Panc1 (cell line): Measurements from ENCODE around the gene POU5F2. TPM values are rescaled to one million over a fixed set of nuclear protein-coding genes. Genes with fewer than 3 reads are reported as not detected.

Source experiments
- ATAC-seq: fragments of 200-7000 bp; cut with Tn5 transposase; 2 replicates; pipeline ENCODE4 v1.9.1; 2020; ENCODE audit warnings: mild to moderate bottlenecking, moderate library complexity
- BruUV-seq: library from RNA; stranded (reverse); fragments of 400-500 nt; replicated peaks from 2 replicates; lab custom pipeline; 2021; lab: Mats Ljungman, UMichigan
- CTCF ChIA-PET: fragments of 300-600 bp; sonication (Branson Sonifier 250); formaldehyde crosslinking; loops from one replicate; lab custom pipeline; 2022; ENCODE audit warnings: antibody characterized with exemption; lab: Charles Lee
- POLR2A ChIA-PET: fragments of 300-600 bp; sonication (Branson Sonifier 250); formaldehyde crosslinking; loops from one replicate; lab custom pipeline; 2022; ENCODE audit warnings: antibody characterized with exemption; lab: Charles Lee
- DNase-seq: peaks from one replicate; pipeline ENCODE4 v3.0.0-alpha.2; 2010; ENCODE audit warnings: low read depth, low spot score
- H3K27ac ChIP-seq: 2 replicates; pipeline ENCODE4 v1.5.1; 2011; ENCODE audit warnings: mild to moderate bottlenecking, low read length, inconsistent platforms
- H3K27me3 ChIP-seq: fragments of 200-500 bp; sonication (Bioruptor generic); 2 replicates; pipeline ENCODE4 v1.6.0; 2014; ENCODE audit warnings: low read length, inconsistent platforms; ENCODE audit not compliant: control insufficient read depth, insufficient read depth
- H3K36me3 ChIP-seq: fragments of 200-500 bp; sonication (Bioruptor generic); 2 replicates; pipeline ENCODE4 v1.5.1; 2014; ENCODE audit warnings: inconsistent platforms, mild to moderate bottlenecking, low read length, moderate library complexity; ENCODE audit not compliant: control insufficient read depth, insufficient read depth
- H3K4me1 ChIP-seq: 2 replicates; pipeline ENCODE4 v1.5.1; 2011; ENCODE audit warnings: inconsistent platforms, mild to moderate bottlenecking, low read length, moderate library complexity; ENCODE audit not compliant: control insufficient read depth, insufficient read depth
- H3K4me3 ChIP-seq, 2 experiments: 2 replicates each; pipeline ENCODE4 v1.5.1; 2011 to 2012; ENCODE audit warnings: low read depth in 2 of 2, low read length in 2 of 2, mild to moderate bottlenecking in 2 of 2, inconsistent platforms in 1 of 2, moderate library complexity in 1 of 2
- H3K9me3 ChIP-seq: fragments of 200-500 bp; sonication (Bioruptor generic); 2 replicates; pipeline ENCODE4 v1.5.1; 2014; ENCODE audit warnings: low read depth, mild to moderate bottlenecking, inconsistent platforms, low read length, moderate library complexity; ENCODE audit not compliant: control insufficient read depth, insufficient read depth
- CTCF ChIP-seq: fragments of 450-650 bp; IDR thresholded peaks from 2 replicates; pipeline ENCODE4 v1.5.1; 2017; ENCODE audit warnings: mild to moderate bottlenecking
- POLR2AphosphoS5 ChIP-seq: IDR thresholded peaks from 2 replicates; pipeline ENCODE4 v1.6.1; 2012; ENCODE audit warnings: mild to moderate bottlenecking, low read depth, low read length, moderate library complexity
- REST ChIP-seq, 2 experiments: IDR thresholded peaks; 2 replicates each; pipeline ENCODE4 v1.6.1; 2011 to 2012; ENCODE audit warnings: low read depth in 2 of 2, control low read depth in 1 of 2, low read length in 1 of 2, mild to moderate bottlenecking in 1 of 2, moderate library complexity in 1 of 2; ENCODE audit not compliant: insufficient read depth in 1 of 2
- SIN3A ChIP-seq: IDR thresholded peaks from 2 replicates; pipeline ENCODE4 v1.6.1; 2012; ENCODE audit warnings: low read depth, mild to moderate bottlenecking, low read length, moderate library complexity, borderline replicate concordance; ENCODE audit not compliant: insufficient read depth
- TCF7L2 ChIP-seq: IDR thresholded peaks from 2 replicates; pipeline ENCODE4 v1.6.1; 2011; ENCODE audit warnings: mild to moderate bottlenecking, low read depth, low read length, inconsistent platforms
- in situ Hi-C: cut with HindIII; loops from 2 replicates; pipeline ENCODE4 v1.10.0; 2016; ENCODE audit warnings: low sequenced_read_pairs, low pct_unique_long_range_greater_than_20kb
- intact Hi-C: fragments of 100-400 bp; cut with micrococcal nuclease; formaldehyde crosslinking; loops from one replicate; pipeline ENCODE4 v1.10.0; 2022; ENCODE audit not compliant: unreplicated experiment
- total RNA-seq: library from RNA; stranded (reverse); gene quantifications from one replicate; pipeline ENCODE4 v1.2.1, GENCODE V29; 2021; ENCODE audit not compliant: unreplicated experiment

POU5F2 gene
- total RNA-seq, 1 experiment from 2014 or later: 0.39 TPM

- no peak for ATAC-seq
- Histone ChIP-seq H3K4me3 (no peak overlapping the region), H3K27ac (no peak overlapping the region), H3K4me1 (no peaks in the 10 kb centered on the region), H3K9me3 (no peaks in the 10 kb centered on the region), H3K36me3 (no peaks in the 10 kb centered on the region), H3K27me3 (no peaks in the 10 kb centered on the region)
- intact Hi-C loops: no loop called here
- no peak for DNase-seq
- CTCF ChIA-PET: no interaction called here
- no TSS peak for BruUV-seq
- TF ChIP-seq REST (IDR thresholded peaks at IDR 0.05; ENCODE audit: insufficient read depth in 1 of 2, low read depth in 2 of 2, low read length in 1 of 2) (no peak), CTCF (no peak), SIN3A (no peak), POLR2AphosphoS5 (no peak), TCF7L2 (no peak)
- POLR2A ChIA-PET: no interaction called here
- in situ Hi-C loops: no loop called here
Measured at GRCh38 chr5:93704996-93705395, 36.4 kb downstream of the POU5F2 start.

GRCh38 chr5:93691997-93692396, 49.4 kb downstream of the POU5F2 start:
- Histone ChIP-seq H3K27me3 (no peaks in the 10 kb centered on the region), H3K4me3 (no peak overlapping the region), H3K4me1 (no peaks in the 10 kb centered on the region), H3K9me3 (peaks cover 4% of the 10 kb centered on the region; the same call in 1 of the 2 replicates), H3K27ac (no peak overlapping the region), H3K36me3 (no peaks in the 10 kb centered on the region)
- ATAC-seq: no peak
- TF ChIP-seq POLR2AphosphoS5 (no peak), CTCF (no peak), REST (IDR thresholded peaks at IDR 0.05; ENCODE audit: insufficient read depth in 1 of 2, low read depth in 2 of 2, low read length in 1 of 2) (no peak), SIN3A (no peak), TCF7L2 (no peak)
- intact Hi-C loops: no loop called here
- in situ Hi-C loops: no loop called here
- ChIA-PET POLR2A (no interaction called here), CTCF (no interaction called here)
- DNase-seq: no peak
- BruUV-seq: no TSS peak

Other genes starting within 250 kb of the POU5F2 start
- gene NR2F1-AS1, start 160.4 kb downstream of the POU5F2 start, total RNA-seq: 27.0 TPM
- 49.5 TPM for gene NR2F1, start 158.4 kb downstream of the POU5F2 start, total RNA-seq